HG03060 (cell line): ENCODE results near the gene WDR45.
"Not testable (repeated sequence)": the region's sequence is repeated elsewhere in the genome, so short reads cannot be mapped to it uniquely, and the experiment has no call there.

Source experiments
- ATAC-seq: cut with Tn5 transposase; IDR thresholded peaks from one replicate; pipeline ENCODE4 v1.9.1; 2021; ENCODE audit warnings: low read depth, moderate number of reproducible peaks; ENCODE audit not compliant: unreplicated experiment

Gene WDR45

DNA sequence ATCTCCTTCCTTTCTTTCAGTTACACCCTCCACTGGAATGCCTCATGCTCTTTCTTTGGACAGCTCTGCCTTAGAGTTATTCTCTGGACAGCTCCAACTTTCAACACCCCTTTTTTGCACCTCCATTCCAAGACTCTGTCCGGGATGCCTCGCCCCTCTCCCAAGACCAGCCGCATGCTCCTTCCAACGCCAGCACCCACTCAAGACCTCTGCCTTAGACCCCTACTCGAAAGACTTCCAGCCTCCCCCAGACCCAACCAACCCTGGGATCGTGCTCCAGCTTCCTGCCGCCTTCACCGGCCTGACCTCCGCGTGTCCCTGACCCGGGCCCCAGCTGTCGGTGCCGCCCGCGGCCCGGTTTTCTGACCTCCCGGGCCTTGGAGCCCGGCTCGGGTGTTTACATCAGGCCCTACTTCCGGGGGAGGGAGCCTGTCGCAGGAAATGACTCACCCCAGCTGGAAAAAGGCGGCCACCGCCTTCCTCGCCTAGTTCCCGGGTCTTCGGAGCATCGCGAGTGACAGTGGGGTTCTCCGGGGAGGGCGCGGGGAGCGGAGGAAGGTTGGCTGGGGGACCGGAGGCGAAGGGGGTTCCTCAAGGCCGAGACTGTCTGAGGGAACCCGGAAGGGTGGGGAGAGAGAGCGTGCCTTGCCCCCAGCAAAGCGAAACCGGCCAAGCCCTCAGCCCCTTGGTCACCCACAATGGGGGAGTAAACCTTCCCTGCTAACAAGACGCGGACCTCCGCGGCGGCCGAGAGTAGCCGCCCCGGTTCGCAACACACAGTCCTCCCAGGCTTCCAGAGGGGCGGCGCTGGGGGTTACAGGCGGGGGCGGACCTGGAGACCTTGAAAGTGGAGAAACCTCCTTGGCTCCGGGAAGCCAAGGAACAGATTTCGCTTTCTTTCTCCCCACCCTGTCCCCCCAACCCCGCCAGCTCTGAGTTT, at the start of gene WDR45:
Gene WDR45, minus strand, starts transcription at position 399 of the 940 bp plus-strand sequence. CDS start 1,792 bp downstream, outside the sequence.
- ATAC-seq: no peak

DNA sequence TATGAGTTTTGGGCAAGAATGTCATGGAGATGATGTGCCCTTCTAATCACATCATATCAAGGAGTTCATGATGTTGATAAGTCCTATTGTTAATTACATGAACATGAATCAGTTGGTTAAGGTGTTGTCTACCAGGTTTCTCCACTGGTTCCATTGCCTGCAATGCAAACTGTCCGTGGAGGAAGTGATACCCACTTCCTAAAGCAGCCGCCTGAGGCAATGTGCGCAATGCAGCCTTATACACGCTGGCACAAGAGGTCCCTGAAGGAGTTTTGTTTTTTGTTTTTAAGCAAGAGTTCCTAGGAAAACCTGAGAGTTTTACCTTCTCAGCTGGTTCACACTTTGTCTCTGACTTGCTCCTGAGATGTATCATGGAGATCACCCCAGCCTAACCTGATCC, 49.7 kb upstream of the WDR45 start:
- no peak for ATAC-seq

DNA sequence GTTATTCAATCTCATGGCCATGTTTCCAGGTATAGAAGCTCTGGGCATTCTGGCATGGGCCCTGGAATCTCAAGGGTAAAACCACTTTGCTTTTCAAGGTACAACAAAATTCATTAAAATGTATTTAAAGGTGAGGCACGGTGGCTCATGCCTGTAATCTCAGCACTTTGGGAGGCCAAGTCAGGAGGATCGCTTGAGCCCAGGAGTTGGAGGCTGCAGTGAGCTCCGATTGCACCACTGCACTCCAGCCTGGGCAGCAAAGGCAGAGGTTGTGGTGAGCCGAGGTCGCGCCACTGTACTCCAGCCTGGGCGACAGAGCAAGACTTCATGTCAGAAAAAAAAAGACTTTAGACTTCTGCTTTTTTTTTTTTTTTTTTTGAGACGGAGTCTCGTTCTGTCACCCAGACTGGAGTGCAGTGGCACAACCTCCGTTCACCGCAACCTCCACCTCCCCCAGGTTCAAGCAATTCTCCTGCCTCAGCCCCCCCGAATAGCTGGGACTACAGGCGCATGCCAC, 48.1 kb upstream of the WDR45 start:
- not testable (repeated sequence) for ATAC-seq

DNA sequence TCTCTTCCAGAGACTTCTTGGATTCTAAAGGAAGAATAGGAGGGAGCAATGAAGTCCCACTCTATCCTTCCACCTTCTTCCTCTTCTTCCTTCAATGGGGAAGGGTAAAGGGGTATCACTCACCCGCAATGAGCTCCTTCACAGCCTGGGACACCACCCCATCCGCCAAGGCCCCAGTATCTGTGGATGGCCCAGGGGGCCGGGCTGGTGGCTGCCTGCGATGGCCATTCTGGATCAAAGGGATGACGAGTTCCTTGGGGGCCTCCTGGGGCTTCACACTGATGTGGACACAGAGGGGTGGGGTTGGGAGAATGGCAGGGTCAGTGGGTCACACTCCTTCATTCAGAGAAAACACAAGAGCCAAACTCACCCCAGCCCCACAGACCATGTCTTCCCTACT, 42.8 kb upstream of the WDR45 start:
- ATAC-seq: no peak

DNA sequence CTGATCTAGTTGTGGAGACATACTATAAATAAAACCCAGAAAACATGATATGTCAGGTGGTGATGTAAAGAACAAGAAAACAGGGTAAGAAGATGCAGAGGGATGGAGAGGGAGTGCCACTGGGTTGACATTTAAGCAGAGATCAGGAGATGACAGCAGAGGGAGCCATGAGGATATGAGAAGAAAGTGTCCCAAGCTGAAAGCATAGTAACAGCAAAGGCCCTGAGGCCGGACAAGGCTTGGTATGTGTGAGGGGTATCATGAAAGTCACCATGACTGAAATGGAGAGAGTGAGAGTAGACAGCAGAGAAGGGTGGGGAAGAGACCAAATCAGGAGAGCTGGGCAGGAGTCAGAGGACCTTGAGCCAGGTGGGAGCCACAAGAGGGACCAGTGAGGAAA, 40.4 kb upstream of the WDR45 start:
- ATAC-seq: no peak

DNA sequence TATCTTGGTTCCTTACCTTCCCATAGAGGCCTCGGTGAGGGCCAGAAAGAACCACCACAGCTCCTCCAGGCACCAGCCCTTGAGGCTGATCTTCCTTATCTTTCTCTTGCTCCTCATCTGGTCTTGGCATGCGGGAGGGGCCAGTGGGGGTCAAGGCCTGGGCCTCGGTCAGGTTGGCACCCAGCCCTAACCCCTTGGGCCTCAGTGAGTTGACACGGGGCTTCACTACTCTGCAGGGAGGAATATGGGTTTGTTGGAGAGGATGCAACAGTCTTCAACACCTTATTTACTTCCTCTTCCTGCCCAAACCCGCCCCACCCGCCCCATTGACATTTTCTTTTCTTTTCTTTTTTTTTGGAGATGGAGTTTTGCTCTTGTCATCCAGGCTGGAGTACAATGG, 37.9 kb upstream of the WDR45 start:
- no peak for ATAC-seq

DNA sequence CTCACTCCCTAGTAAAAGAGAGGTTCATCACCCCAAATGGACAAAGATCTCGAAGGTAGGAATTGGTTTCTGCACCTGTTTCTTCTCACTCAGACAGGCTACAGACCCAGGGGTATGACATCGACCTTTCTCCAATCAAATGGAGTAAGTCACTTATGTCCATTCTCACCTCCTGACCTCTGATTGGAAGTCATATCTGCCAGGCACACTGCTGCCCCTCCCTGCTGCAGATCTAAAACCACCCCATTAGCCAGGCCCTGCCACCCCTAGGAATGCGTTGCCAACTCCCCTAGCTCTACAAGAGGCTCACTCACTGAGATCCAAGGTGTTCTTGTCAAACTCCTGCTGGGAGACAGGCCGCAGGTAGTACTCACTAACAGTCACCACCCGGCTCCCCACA, 37.0 kb upstream of the WDR45 start:
- ATAC-seq: no peak

DNA sequence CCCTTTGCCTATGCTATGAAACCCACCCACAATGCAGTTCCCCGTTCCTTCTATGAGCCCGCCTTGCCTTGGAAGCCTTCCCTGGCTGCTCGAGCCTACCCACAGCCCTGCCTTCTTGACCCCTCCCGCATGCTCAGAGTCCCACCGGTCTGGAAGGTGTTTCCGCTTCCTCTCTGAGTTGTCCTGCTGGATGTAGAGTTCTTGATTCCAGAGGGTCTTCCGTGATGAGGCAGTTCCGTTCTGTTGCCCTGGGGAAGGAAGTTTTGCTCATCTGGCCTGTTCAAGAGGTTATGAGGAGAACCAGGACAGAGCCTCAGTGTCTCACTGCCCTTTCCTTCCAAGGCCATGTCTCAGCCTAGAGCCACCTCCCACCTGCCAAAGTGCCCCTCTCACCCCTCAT, 36.4 kb upstream of the WDR45 start:
- no peak for ATAC-seq

DNA sequence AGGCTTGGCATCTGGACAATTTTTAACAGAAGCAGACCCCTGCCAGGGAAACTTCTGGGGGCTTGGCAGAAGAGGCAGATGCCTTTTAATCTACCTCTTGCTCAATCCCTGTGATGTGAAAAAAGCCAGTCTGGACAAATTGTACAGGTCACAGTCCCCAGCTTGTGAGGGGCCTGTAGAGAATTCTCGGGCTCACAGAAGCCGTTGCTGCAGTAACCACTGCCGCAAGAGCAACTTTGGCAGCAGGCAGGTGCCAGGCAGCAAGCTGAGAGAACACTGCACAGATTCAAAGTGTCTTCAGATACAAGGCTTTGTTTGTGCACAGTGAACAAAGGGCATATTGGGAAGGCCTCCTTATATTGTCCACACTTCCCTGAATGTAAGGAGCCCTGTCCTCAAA, 32.1 kb upstream of the WDR45 start:
- no peak for ATAC-seq

DNA sequence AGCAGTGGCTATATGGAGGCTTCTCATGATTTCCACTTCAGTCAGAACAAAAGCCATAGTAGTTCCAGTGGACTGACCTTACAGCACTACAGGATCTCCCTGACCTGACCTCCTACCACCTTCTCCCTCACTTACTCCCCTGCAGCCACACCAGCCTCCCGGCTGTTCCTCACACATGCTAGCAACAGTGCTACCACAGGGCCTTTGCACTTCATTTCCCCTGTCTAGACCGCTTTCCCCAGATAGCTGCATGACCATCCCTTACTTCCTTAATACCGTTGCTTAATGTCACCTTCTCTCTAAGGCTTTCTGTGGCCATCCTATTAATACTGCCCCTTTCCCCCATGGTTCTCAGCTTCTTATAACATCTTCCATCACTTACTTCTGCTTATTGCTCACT, 30.7 kb upstream of the WDR45 start:
- ATAC-seq: no peak

DNA sequence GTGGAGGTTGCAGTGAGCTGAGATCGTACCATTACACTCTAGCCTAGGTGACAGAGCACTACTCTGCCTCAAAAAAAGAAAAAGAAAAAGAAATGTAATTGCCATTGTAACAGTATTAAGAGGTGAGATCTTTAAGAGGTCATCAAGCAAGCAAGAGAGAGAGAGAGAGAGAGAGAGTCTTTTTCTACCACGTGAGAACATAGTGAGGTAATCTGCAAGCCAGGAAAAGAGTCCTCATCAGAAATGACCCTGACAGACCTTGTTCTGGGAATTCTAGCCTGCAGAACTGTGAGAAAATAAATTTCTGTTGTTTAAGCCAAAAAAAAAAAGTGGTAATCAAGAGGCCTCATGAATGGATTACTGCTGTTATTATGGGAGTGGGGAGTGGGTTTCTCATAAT, 29.0 kb upstream of the WDR45 start:
- no peak for ATAC-seq

DNA sequence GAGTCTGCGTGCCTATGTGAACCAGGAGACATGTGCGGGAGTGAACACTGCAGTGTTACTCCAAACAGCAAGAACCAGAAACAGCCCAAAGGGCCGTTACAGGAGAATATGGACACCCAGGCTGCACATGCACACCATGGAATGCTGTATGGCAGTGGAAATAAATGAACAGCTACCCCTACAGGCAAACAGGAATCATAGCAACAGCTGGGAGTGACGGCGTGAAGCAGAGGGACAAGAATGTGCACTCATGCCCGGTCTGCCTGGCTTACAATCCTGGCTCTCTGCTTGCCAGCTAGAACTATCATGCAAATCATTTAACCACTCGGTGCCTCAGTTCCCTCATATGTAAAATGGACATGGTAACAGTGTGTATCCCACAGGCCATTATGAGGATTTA, 27.2 kb upstream of the WDR45 start:
- ATAC-seq: no peak

DNA sequence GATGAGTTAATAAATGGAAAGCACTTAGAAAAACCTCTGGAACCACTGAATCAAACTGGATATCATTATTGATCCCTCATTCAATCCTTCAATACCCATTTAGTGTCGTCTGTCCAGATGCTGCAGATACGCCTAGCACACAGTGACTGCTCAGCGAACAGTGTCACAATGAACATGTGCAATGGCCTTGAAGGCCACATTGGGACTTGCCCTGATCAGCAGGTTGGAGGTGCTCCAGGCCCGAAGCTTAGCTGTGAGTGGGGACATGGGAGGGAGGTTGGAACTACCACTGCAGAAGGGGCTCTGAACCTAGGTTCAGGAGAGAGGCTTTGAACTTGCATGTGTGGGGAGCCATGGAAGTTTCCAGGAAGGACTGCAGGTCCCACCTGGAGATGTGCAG, 26.6 kb upstream of the WDR45 start:
- ATAC-seq: no peak

DNA sequence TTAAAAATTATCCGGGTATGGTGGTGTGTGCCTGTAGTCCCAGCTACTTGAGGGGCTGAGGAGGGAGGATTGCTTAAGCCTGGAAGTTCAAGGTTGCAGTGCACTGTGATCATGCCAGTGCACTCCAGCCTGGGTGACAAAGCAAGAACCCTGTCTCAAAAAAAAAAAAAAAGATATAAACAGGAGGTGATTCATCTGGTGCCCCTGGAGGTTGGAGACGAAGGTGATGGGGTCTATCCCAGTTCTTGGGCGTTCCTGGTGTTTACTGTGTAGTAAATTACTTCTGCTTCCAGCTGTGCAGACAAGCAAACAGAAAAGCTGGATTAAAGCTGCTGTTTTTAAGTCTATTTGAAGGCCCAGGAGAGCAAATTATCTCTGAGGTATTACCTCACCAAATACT, 23.9 kb upstream of the WDR45 start:
- no peak for ATAC-seq

DNA sequence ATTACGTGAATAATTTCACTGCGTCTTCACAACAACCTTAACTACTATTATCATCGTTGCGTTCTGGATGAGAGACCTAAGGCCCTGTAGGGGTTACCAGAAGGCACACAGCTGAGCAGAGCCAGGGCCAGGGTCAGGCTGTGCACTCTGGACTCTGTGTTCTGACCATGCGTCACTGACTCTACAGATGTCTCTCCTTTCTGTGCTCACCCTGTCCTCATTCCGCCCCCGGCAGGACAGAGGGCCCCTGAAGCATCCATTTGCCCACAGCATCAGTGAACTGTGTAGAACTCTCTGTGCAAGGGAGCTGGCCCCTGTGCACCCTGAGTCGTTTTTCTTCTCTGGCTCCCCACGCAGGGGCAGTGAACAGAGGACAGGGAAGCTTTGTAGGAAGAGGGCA, 22.5 kb upstream of the WDR45 start:
- no peak for ATAC-seq

DNA sequence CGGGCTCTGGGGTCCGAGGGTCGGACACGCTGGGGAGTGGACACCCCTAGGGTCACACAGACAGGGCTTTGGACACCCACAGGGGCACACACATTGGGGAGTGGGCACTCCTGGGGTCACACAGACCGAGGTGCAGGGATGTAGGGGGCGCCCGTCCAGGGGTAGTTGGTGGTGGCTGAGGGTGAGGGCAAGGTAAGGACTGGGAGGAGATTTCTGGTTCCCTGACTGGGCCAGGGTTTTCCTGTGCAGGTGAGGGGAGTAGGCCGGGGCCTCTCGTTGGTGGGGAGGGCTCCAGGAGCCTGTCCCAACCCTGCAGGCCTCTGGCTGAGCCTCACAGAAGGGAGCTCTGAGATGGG, 21.9 kb upstream of the WDR45 start:
- ATAC-seq: no peak

DNA sequence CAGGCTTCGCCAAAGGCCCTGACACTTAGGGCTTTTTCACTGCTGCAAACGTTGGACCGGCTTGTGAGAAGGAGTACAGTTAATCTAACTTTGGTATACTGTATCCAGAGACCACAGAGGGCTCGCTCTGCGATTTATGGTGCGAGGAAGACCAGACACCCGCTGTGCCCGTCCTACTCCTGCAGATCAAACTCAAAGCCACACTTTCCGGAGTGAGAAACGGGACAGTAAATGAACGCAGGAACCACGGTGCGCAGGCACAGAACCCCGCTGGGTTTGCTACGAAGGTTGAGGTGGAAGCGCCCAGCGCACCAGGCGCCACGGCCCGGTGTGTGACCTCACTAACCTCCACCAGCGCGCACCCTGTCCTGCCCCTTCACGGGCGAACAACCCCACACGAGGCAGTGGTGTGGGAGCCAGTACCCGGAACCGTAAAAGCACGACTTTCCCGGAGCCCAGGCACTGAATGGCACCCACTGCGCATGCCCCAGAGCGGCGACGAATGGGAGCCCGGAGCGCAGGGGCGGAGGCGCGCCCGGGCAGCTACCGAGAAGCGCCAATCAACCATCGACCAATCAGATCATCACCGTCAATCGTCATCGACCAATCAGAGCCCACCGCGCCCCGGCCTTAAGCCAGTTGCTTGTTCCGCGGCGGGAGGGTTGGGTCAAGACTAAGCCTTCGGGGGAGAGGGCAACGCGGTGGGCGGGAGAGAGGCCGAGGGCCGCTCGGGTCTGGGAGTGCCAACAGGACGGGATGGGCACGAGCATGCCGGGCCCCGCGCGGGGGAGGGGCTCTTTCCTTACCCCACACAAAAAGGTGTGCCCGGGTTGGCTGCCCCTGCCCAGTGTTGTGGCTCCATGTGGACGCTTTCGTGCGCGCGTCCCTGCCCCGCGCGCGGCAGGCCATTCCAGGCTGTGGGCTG, 21.3 kb upstream of the WDR45 start:
- peak; percentile 94 for ATAC-seq

DNA sequence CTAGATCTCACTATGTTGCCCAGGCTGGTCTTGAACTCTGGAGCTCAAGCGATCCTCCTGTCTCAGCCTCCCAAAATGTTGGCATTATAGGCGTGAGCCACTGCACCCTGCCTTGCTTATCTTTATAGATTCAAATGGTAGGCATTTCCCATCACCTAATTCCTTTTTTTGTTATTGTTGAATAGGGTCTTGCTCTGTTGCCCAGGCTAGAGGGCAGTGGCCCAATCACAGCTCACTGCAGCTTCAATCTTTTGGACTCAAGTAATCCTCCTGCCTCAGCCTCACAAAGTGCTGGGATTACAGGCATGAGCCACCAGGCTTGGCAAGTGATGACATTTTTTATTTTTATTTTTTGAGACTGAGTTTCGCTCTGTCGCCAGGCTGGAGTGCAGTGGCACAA, 16.7 kb upstream of the WDR45 start:
- no peak for ATAC-seq

DNA sequence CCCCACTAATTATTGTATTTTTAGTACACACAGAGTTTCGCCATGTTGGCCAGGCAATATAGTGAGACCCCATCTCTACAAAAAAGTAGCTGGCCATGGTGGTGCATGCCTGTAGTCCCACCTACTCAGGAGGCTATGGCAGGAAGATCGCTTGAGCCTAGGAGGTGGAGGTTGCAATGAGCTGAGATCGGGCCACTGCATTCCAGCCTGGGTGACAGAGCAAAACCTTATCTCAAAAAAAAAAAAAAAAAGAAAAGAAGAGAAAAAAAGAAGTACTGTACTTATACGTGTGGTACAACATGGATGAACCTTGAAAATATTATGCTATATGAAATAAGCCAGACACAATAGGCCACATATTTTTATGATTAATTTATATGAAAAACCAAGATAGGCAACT, 9.9 kb upstream of the WDR45 start:
- no peak for ATAC-seq

DNA sequence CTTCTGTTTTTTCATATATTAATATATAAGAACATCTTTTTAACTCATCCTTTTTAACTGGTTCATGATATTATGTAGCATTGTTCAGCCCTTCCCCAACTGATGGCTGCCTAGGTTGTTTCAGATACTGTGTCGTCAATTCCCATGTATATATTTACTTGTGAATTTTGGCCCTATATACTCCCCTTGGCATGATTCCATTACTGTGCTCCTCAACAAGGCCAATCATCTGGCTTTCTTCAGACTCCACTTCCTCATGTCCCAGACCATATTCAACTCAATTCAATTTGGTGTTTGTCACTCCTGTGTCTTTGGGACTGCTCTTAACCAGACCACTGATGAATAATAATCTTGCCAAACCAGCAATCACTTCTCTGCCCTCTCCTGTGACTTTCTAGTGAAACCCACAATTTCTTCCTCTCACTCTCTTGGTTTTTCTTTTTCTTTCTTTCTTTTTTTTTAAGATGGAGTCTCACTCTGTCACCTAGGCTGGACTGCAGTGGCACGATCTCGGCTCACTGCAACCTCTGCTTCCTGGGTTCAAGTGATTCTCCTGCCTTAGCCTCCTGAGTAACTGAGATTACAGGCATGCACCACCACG, 2.7 kb upstream of the WDR45 start:
- no peak for ATAC-seq

DNA sequence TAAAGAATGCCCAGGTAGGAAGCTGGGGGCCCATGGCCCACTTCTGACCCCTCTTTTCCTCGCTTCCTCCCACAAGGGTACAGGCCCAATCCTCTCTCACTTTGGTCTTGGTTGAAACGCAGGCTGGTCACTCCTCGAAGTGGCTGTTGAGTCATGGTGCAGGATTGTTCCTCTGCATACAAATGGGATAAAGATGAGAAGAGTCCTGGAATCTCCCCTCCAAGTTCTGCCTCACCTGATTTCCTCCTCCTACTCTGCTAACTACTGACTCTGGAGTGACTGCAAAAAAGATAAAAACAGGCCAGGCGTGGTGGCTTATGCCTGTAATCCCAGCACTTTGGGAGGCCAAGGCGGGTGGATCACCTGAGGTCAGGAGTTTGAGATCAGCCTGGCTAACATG, 1.7 kb downstream of the WDR45 start:
- no peak for ATAC-seq
